HG02798 (cell line): ENCODE results near the gene THADA.

ENCODE experiments used
- ATAC-seq: cut with Tn5 transposase; IDR thresholded peaks from one replicate; pipeline ENCODE4 v1.9.1; 2021; ENCODE audit warnings: mild to moderate bottlenecking; ENCODE audit not compliant: unreplicated experiment, poor library complexity

The THADA gene

GRCh38 chr2:43333656-43334144 lies 262.1 kb downstream of the THADA start:
- ATAC-seq = no peak

- no peak for ATAC-seq
Measured at GRCh38 chr2:43333101-43333655, 262.7 kb downstream of the THADA start.

GRCh38 chr2:43332653-43333052 lies 263.2 kb downstream of the THADA start:
- ATAC-seq = no peak

DNA sequence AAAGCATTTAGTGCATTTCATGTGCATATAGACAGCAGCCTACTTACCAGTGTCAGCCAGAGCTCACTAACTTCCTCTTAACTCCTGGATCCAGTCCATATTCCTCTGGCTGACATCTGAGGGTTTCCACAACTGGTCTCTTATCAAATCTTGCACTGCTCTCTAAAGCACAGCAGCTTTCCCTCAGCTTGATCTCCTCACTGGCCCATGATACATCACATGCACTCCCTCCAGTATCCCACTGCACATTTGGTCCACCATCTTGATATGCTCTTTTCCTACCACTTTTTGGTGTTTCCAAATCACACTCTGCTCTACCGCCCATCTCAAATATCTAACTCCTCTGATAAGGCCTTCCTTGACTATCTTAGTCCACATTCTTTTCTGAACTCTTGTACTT lies 264.4 kb downstream of the THADA start:
- ATAC-seq = no peak

- no peak for ATAC-seq
Measured at GRCh38 chr2:43329637-43330036, 266.2 kb downstream of the THADA start.

DNA sequence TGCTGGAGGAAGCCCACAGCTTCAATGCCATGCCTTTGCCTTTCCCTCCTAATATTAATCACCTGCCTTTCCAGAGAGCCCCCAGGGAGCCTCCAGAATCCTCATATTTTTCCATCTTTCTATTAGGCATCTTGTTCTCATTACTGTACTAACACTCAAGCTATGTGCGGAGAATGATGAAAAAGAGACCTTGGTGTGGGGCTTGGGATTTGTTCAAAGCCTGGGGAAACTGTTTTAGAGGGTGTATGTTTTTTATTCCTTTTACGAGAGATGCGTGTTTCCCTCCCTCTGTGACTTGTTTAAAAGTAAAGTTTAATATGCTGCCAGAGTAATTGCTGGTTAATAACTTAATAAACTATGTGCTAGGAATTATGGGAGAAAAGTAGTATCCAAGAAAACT lies 267.0 kb downstream of the THADA start:
- no peak for ATAC-seq

DNA sequence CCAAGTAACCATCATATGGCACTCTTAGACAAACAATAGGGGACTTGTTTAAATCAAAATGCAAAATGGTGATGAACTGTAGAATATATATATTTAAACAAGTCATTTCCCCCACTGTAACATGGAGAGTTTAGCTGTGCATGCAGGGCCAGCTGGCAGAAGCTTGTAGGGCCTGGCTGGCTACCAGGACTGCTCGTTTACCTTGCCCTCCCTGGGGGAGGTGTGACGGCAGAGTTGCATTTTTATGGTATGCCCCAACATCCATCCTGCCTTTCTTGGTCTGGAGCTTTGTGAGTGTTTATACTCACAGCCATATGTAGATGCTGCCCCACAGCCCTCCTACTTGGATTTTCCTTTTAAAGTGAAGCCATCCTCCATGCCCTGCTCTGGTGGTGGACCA lies 267.7 kb downstream of the THADA start:
- no peak for ATAC-seq

DNA sequence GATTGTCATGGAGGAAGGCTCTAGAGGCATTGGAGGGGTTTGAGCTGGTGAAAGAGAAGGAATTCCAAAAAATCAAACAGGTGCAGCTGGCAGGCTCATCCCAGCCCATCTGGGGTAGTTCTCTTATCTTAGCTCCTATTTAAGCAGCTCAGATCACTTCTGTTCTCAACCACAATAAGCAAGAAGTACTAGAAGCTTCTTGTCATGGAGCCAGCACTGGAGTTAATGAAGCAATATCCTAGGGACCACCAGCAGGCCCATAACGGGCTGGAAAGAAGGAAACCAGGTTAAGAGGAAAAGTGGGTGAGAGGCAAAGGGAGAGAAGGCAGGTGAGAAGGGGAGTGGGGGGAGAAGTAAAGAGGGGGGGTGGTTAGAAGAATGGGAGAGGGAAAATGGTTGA lies 268.7 kb downstream of the THADA start:
- no peak for ATAC-seq

DNA sequence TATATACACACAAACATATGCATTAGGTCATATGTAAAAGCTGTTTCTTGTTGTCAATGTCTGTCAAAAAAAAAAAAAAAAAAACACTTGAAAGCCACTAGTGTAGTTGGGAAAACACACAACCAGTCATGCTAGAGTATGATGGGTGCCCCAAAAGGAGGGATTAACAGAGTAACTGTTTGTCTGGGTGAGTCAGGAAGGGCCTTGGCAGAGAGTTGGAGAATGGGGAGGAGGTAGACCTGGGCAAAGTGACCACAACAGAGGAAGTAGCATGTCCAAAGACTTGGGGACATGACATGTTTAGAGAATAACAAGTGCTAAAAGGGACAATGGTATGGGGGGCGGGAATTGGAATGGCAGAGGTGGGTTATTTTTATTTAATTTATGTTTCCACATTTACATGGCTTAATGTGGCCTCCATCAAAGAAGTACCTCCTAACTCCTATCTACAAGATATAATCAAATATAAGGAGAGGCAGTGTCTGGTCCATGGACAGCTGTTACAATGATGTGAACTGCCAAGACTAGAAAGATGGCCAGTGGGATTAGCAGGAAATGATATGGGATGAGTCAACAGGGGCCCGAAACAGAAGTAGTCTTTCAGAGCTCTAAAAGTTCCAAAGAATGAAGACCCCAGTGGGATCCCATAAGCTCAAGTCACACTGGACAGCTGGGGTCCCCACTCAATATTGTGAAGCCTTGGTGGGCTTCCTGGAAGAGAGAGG lies 269.6 kb downstream of the THADA start:
- no peak for ATAC-seq

DNA sequence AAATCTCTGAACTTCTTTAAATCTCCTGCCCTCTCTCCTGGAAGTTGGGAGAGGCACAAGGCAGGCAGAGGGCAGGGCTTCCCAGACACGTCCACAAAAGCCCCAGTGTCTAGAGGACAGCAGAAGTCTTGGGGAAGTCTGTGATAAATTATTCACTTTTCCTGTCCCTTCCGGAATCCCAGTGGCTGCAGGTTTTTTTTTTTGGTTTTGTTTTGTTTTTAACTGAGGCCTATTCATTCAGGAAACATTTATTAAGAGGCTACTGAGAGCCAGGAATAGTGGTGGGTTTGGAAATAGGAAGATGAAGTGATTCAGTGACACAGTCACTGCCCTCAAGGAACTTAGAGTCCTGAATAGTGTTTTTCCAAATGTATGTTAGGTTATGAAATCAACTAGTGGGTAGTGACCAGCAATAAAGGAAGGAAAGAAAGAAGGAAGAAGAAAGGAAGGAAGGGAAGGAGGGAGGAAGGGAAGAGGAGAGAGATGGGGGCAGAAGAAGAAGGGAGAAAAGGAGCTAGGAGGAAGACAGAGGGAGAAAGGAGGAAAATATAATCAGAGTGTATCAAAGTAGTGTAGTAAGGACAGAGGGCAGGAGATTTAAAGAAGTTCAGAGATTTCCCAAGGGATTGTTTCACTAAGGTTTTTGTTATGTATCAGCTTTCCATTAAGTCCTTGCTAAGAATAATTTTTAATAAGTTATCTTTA lies 270.6 kb downstream of the THADA start:
- ATAC-seq = no peak

GRCh38 chr2:43324259-43325106 lies 271.4 kb downstream of the THADA start:
- no peak for ATAC-seq

GRCh38 chr2:43323857-43324256 lies 272.0 kb downstream of the THADA start:
- ATAC-seq = no peak

DNA sequence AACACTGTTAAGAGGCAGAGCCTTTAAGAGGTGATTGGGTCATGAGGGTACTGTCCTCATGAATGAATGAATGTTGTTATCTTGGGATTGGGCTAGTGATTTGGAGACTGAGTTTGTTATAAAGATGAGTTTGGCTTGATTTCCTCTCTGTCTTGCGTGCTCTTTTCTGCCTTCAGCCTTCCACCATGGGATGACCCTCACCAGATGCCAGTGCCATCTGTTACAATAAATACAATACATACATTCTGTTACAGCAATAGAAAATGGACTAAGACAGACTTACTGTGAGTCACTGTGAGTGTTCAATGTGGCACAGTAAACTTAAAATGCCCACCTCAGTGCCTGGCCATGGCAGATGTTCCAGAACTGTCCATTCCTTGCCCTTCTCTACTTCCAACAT lies 274.4 kb downstream of the THADA start:
- ATAC-seq = no peak

DNA sequence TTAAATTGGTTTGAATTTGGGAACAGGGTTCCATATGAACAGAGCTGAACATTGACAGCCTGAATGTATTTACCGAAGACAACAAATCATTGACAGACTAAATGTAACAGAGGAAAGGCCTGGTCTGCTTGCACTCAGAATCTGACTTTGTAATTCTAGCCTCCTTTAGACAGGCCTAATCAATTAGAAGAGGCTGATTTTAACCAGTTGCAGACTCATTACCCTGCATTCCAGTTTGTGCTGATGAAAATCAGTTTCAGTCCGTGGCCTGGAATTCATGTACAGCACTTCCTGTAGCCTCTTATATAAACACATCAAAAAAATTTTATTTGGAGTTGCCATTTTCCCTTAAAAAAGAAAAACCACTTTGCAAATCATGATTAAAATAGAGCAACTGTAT lies 276.3 kb downstream of the THADA start:
- no peak for ATAC-seq

DNA sequence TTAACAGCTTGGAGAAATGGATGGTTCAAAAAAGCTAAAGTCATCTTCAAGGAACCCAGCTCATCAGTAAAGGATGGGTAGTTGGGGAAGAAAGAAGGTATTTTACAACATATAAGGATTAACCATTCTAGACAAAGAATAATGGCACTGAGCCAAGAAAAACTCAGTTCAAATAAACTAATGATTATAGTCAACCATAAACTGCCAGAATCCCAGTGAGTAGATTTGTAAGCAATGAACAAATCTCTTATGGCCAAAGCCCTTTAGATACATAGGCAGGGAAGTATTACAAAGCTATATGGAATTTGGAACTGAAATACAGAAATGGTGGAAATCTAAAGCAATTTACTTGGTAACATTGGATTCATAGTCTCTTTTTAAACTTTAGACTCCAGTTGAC lies 277.0 kb downstream of the THADA start:
- no peak for ATAC-seq

GRCh38 chr2:43317680-43318079 lies 278.2 kb downstream of the THADA start:
- no peak for ATAC-seq

DNA sequence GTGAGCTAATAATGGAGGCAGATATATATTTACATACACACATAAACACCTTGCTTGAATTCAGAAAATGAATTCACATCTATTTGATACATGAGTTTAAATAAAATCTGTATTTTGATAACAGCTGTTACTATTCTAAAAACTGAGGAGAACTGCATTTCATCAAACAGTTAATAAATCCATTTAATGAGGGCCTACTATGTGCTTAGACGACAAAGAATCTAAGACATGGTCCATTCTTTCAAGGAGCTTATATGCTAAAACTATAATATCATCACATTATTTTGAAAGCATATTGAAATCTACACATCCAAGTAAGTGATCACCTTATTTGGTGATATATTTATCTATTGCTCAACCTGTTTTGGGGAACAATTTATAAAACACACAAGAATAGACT lies 278.6 kb downstream of the THADA start:
- ATAC-seq = no peak

DNA sequence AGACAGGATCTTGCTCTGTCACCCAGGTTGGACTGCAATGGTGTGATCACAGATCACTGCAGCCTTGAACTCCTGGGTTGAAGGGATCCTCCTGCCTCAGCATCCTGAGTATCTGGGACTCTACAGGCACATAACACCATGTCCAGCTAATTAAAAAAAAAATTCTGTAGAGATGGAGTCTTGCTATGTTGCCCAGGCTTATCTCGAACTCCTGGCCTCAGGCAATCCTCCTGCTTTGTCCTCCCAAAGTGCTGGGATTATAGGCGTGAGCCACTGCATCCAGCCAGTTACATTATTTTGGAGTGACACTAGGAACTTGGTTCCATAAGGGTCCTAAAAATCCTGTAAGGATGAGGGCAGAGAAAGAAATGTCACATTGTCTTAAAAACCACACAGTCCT lies 280.4 kb downstream of the THADA start:
- no peak for ATAC-seq

DNA sequence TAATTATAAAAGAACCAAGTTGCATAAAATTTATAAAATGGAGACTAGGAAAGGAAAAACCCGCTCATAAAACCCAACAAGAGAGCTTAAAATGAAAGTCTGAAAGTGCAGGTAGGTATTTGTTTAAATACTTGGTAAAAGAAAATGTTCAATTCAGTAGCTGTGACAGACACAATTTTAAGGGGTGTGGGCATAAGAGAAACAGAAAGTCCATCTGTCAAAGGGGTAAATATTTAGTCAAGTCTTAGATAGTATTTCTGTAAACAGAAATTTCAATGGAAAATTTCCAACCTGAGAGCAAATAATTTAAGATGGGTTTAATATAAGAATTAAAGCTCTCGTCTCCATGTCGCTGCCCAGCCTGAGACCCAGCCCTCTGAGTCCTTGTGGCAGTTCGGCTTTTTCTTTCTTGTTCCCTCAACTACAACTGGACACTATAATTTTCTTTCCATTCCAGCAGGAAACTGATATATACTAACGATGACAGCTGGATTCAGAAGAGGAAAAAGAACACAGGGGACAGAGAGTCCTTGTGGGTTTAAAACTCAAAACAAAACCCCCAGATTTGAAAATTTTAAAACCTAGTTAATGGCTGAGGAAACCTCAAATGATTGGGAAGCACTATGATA lies 281.4 kb downstream of the THADA start:
- no peak for ATAC-seq

DNA sequence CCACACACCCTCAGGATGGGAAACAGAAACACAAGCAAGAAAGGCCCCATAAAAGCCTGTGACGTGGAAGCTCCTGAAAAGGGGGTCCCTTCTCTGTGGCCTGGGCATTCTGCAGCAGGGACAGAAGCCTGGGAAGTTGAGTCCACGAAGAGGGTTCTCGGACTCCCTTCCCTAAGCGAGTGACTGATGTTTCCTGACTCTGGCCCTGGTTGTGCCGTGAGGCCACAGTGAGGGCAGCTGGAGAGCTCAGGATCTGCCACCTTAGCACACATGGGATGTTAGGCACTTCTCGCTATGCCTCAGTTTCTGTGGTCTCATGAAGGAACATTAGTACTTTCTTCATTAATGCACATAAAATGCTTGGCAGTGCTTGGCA lies 282.2 kb downstream of the THADA start:
- no peak for ATAC-seq
